K562 (cell line): Measurements from ENCODE around the gene MIDN. TPM values are rescaled to one million over a fixed set of nuclear protein-coding genes. Genes with fewer than 3 reads are reported as not detected.

Source experiments
- BRD4 ChIP-seq: fragments of 200-600 bp; sonication (generic); IDR thresholded peaks from 2 replicates; pipeline ENCODE4 v1.6.1; 2017; ENCODE audit warnings: inconsistent platforms
- BRD9 ChIP-seq: fragments of 450-650 bp; IDR thresholded peaks from 2 replicates; pipeline ENCODE4 v1.6.1; 2018; ENCODE audit warnings: low read depth; ENCODE audit not compliant: partially characterized antibody
- C11orf30 ChIP-seq: fragments of 450-650 bp; IDR thresholded peaks from 2 replicates; pipeline ENCODE4 v1.6.1; 2016; ENCODE audit warnings: low read depth, mild to moderate bottlenecking
- DMBX1 ChIP-seq: fragments of 250-450 bp; sonication (Bioruptor Pico); IDR thresholded peaks from 2 replicates; pipeline ENCODE4 v1.8.0; 2022; ENCODE audit warnings: inconsistent platforms, mild to moderate bottlenecking, moderate library complexity, borderline replicate concordance
- IRF1 ChIP-seq: sonication (generic); formaldehyde crosslinking; IDR thresholded peaks from 2 replicates; pipeline ENCODE4 v1.8.0; 2022; ENCODE audit warnings: missing genetic modification reagents, mild to moderate bottlenecking, borderline replicate concordance
- KLF13 ChIP-seq: fragments of 450-650 bp; IDR thresholded peaks from 2 replicates; pipeline ENCODE4 v1.6.1; 2016; ENCODE audit warnings: missing genetic modification characterization, low read depth, mild to moderate bottlenecking, missing compliant biosample characterization, moderate library complexity, borderline replicate concordance
- MAFG ChIP-seq: fragments of 450-650 bp; conservative IDR thresholded peaks from 2 replicates; pipeline ENCODE4 v1.6.1; 2016; ENCODE audit warnings: missing genetic modification characterization, missing compliant biosample characterization
- NFIC ChIP-seq: fragments of 450-650 bp; IDR thresholded peaks from 2 replicates; pipeline ENCODE4 v1.6.1; 2017; ENCODE audit warnings: mild to moderate bottlenecking, inconsistent platforms
- NFIX ChIP-seq: fragments of 250-450 bp; sonication (Bioruptor Pico); IDR thresholded peaks from 2 replicates; pipeline ENCODE4 v1.4.0; 2020; ENCODE audit warnings: low read depth, mild to moderate bottlenecking, moderate library complexity
- NRF1 ChIP-seq, 2 experiments: fragments of 450-650 bp; IDR thresholded peaks in 1 of 2; conservative IDR thresholded peaks in 1 of 2; 2 replicates each; pipeline ENCODE4 v1.6.1; 2014; ENCODE audit warnings: mild to moderate bottlenecking in 2 of 2
- PML ChIP-seq: IDR thresholded peaks from 2 replicates; pipeline ENCODE4 v1.6.1; 2012; ENCODE audit warnings: low read length, inconsistent platforms
- POLR2AphosphoS5 ChIP-seq: IDR thresholded peaks from 2 replicates; pipeline ENCODE4 v1.6.1; 2011; ENCODE audit warnings: mild to moderate bottlenecking, low read depth, low read length, moderate library complexity; ENCODE audit not compliant: control insufficient read depth, insufficient read depth
- POLR2B ChIP-seq: fragments of 450-650 bp; IDR thresholded peaks from 2 replicates; pipeline ENCODE4 v1.6.1; 2018; ENCODE audit warnings: low read depth; ENCODE audit not compliant: partially characterized antibody
- POLR2G ChIP-seq: fragments of 200-400 bp; formaldehyde crosslinking; IDR thresholded peaks from 2 replicates; pipeline ENCODE4 v1.6.1; 2017; ENCODE audit warnings: low read depth, mild to moderate bottlenecking, antibody characterized with exemption, low read length, moderate library complexity
- RBFOX2 ChIP-seq: fragments of 200-400 bp; formaldehyde crosslinking; IDR thresholded peaks from 2 replicates; pipeline ENCODE4 v1.6.1; 2017; ENCODE audit warnings: low read depth, mild to moderate bottlenecking, low read length, moderate library complexity
- RBM22 ChIP-seq: fragments of 200-400 bp; formaldehyde crosslinking; IDR thresholded peaks from 2 replicates; pipeline ENCODE4 v1.6.1; 2018; ENCODE audit warnings: low read length, low read depth; ENCODE audit not compliant: poor library complexity, severe bottlenecking
- SLC30A9 ChIP-seq: fragments of 250-450 bp; sonication (Bioruptor Pico); IDR thresholded peaks from 2 replicates; pipeline ENCODE4 v1.8.0; 2022; ENCODE audit warnings: mild to moderate bottlenecking, moderate library complexity
- ZBTB8A ChIP-seq: fragments of 450-650 bp; IDR thresholded peaks from 2 replicates; pipeline ENCODE4 v1.6.1; 2018; ENCODE audit warnings: mild to moderate bottlenecking, moderate library complexity; ENCODE audit not compliant: partially characterized antibody
- ZNF124 ChIP-seq: sonication (generic); formaldehyde crosslinking; IDR thresholded peaks from 2 replicates; pipeline ENCODE4 v1.8.1; 2022; ENCODE audit warnings: missing genetic modification reagents
- ZNF436 ChIP-seq: fragments of 250-450, 450-650 bp; sonication (Bioruptor Pico); formaldehyde crosslinking; IDR thresholded peaks from 2 replicates; pipeline ENCODE4 v1.7.0; 2020; ENCODE audit warnings: mild to moderate bottlenecking
- ZNF584 ChIP-seq: fragments of 200-800 bp; sonication (Bioruptor generic); IDR thresholded peaks from 2 replicates; pipeline ENCODE4 v1.6.1; 2016; ENCODE audit warnings: low read depth, mild to moderate bottlenecking, missing genetic modification characterization, missing compliant biosample characterization
- ZNF644 ChIP-seq: fragments of 200-800 bp; sonication (Bioruptor generic); IDR thresholded peaks from 2 replicates; pipeline ENCODE4 v1.6.1; 2016; ENCODE audit warnings: low read depth, missing genetic modification characterization, missing compliant biosample characterization
- ZNF740 ChIP-seq, 3 experiments: fragments of 200-800 bp in 1 of 3; sonication (Bioruptor generic) in 1 of 3; sonication (generic) in 1 of 3; formaldehyde crosslinking in 1 of 3; IDR thresholded peaks; 2 replicates each; pipeline versions ENCODE4 v1.6.1 to v1.8.0; 2016 to 2022; ENCODE audit warnings: mild to moderate bottlenecking in 2 of 3, missing compliant biosample characterization in 2 of 3, missing genetic modification characterization in 2 of 3, missing genetic modification reagents in 1 of 3
- polyA plus RNA-seq, 8 experiments: library from polyadenylated mRNA; depleted of rRNA in 4 of 8; stranded (reverse) in 5 of 8; unstranded in 3 of 8; fragments of >200 nt; fragmentation: Nextera tagmentation in 2 of 8; fragmentation: Illumina TruSeq in 1 of 8; extraction: Ambion mirVana in 2 of 8; extraction: Trizol in 1 of 8; gene quantifications; 2 replicates each; pipeline versions ENCODE4 v1.2.1 to v1.2.3, GENCODE V29; 2011 to 2014; ENCODE audit warnings: inconsistent platforms in 1 of 8, missing spikeins in 1 of 8
- total RNA-seq, 7 experiments: library from RNA; depleted of rRNA in 6 of 7; stranded (reverse); fragments of >200 nt in 6 of 7; fragmentation: Illumina TruSeq in 2 of 7; extraction: Trizol in 2 of 7; gene quantifications; 2 replicates each; pipeline versions ENCODE4 v1.2.1 to v1.2.3, GENCODE V29; 2011 to 2021; ENCODE audit warnings: low replicate concordance in 1 of 7
- TF ChIP-seq, protein P1 (sequence below), 2 experiments: fragments of 200-800 bp in 1 of 2; sonication (Bioruptor generic) in 1 of 2; sonication (generic) in 1 of 2; formaldehyde crosslinking in 1 of 2; IDR thresholded peaks in 1 of 2; conservative IDR thresholded peaks in 1 of 2; 2 replicates each; pipeline versions ENCODE4 v1.5.0 to v1.6.1; 2016 to 2020; ENCODE audit warnings: missing compliant biosample characterization in 1 of 2, missing genetic modification characterization in 1 of 2, missing genetic modification reagents in 1 of 2

The MIDN gene
- total and polyA plus RNA-seq, 9 of the 15 experiments (the other 6 are each of a cell fraction or from before 2014, with no cell fraction given): 0.17 to 120 (median 10.1) TPM

DNA sequence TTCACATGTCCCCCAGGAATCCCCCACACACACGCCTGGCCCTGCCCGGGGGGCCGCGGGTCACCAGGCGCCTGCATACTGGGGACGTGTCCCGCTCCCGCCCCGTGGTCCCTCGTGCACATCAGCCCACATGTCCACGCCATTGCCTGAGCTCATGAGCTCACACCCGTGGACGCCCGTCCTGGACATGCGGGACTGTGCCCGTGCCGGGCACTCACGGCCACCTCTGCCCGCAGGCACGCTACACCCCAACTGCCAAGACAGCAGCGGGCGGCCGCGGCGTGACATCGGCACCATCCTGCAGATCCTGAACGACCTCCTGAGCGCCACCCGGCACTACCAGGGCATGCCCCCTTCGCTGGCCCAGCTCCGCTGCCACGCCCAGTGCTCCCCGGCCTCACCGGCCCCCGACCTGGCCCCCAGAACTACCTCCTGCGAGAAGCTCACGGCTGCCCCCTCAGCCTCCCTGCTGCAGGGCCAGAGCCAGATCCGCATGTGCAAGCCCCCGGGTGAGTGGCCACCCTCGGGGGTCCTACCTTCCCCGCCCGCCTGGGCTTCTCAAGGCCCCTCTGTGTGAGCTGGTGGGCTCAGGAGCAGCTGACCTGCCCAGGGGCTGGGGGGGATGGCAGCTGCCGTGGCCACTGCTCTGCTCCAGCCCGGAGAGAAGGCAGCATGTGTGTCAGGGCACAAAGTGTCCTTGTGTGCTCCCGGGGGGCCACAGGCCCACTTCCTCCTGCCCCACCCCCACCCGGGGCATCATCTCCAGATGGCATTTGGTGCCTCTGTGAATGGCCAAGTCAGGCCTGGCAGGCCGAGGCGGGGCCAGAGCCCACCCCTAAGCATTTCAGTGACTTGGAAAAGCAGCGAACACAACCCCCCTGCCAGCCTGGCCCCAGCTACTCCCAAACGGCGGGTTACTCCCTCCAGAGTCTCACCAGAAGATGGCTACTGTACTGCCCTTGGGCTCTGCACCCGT is 7.1 kb downstream of the MIDN start (continued):
- TF ChIP-seq, protein P1, sequence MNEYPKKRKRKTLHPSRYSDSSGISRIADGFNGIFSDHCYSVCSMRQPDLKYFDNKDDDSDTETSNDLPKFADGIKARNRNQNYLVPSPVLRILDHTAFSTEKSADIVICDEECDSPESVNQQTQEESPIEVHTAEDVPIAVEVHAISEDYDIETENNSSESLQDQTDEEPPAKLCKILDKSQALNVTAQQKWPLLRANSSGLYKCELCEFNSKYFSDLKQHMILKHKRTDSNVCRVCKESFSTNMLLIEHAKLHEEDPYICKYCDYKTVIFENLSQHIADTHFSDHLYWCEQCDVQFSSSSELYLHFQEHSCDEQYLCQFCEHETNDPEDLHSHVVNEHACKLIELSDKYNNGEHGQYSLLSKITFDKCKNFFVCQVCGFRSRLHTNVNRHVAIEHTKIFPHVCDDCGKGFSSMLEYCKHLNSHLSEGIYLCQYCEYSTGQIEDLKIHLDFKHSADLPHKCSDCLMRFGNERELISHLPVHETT (CRISPR knock-in tag; conservative IDR thresholded peaks at IDR 0.05 in 1 of 2, IDR thresholded peaks at IDR 0.05 in 1 of 2): no peak
- TF ChIP-seq NFIX: no peak
- TF ChIP-seq ZNF584 (CRISPR knock-in tag): no peak
- peak; percentile 67 for TF ChIP-seq POLR2G
- TF ChIP-seq NRF1 (conservative IDR thresholded peaks at IDR 0.05 in 1 of 2, IDR thresholded peaks at IDR 0.05 in 1 of 2): no peak
- no peak for TF ChIP-seq IRF1
- TF ChIP-seq BRD4: no peak
- TF ChIP-seq RBFOX2: peak; percentile 67
- TF ChIP-seq NFIC: no peak
- no peak for TF ChIP-seq ZNF644 (tag)
- TF ChIP-seq ZBTB8A: no peak
- peak; percentile 9; the same call in 1 of the 2 replicates for TF ChIP-seq SLC30A9 (CRISPR knock-in tag)
- no peak for TF ChIP-seq ZNF740 (CRISPR knock-in tag; IDR thresholded peaks at IDR 0.05)
- TF ChIP-seq ZNF740 (tag; IDR thresholded peaks at IDR 0.05): no peak
- peak; percentile 11; the same call in 1 of the 2 replicates for TF ChIP-seq PML
- no peak for TF ChIP-seq KLF13 (tag)
- TF ChIP-seq C11orf30: no peak
- TF ChIP-seq POLR2B: no peak
- TF ChIP-seq MAFG (tag): no peak
- 0 out of 2 replicates have a peak, but pooled peaks have one; percentile 13 for TF ChIP-seq ZNF124 (CRISPR knock-in tag)
- no peak for TF ChIP-seq BRD9
- TF ChIP-seq DMBX1: no peak
- TF ChIP-seq POLR2AphosphoS5: 0 out of 2 replicates have a peak, but pooled peaks have one; percentile 9
- TF ChIP-seq RBM22: peak; percentile 50
- TF ChIP-seq ZNF436: no peak
